NCI-H1930 (cell line): ENCODE measurements around the gene CRYGN.

Experiments
- DNase-seq, 2 experiments: peaks; one replicate each; lab custom pipeline; 2025; lab: John Stamatoyannopoulos, UW

The CRYGN gene

GRCh38 chr7:151459726-151460473 is 20.0 kb upstream of the CRYGN start:
- DNase-seq = no peak

GRCh38 chr7:151457534-151457933 is 17.6 kb upstream of the CRYGN start:
- DNase-seq = no peak

GRCh38 chr7:151456782-151457181 is 16.8 kb upstream of the CRYGN start:
- DNase-seq = no peak

GRCh38 chr7:151456276-151456675 is 16.3 kb upstream of the CRYGN start:
- no peak for DNase-seq

- DNase-seq = no peak
Measured at GRCh38 chr7:151455690-151456089, 15.7 kb upstream of the CRYGN start.

DNA sequence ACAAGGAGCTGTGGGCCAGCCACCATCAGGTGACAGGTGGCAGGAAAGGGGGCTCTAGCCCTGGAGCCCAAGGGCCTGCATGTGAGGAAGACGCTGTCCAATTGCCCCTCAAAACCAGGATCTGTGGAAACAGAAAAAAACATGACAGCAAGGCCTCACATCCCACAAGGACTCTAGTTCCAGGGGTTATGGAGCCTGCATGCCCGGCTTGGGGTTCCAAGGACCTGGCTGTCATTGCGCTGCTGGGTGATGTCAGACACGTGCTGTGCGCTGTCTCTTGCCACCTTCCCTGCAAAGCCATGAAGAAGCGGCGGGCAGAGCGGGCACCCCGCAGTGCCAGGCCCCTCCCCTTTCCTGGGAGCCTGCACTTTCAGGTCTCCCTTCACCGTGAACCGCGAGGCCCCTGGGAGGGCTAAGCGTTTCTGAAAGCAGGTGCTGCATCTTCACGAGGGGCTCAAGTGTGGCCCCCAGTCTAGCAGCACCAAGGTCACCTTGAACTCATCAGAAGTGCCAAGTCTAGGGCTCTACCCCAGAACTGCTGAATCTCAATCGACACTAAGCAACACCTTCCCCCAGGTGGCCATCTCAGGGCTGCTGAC is 15.1 kb upstream of the CRYGN start:
- DNase-seq = no peak

- no peak for DNase-seq
Measured at GRCh38 chr7:151454305-151454704, 14.4 kb upstream of the CRYGN start.

GRCh38 chr7:151453326-151453791 is 13.4 kb upstream of the CRYGN start:
- DNase-seq = no peak

GRCh38 chr7:151452680-151453325 is 12.9 kb upstream of the CRYGN start:
- no peak for DNase-seq

GRCh38 chr7:151451626-151452571 is 12.0 kb upstream of the CRYGN start:
- DNase-seq = no peak

- DNase-seq = no peak
Measured at GRCh38 chr7:151451156-151451555, 11.2 kb upstream of the CRYGN start.

DNA sequence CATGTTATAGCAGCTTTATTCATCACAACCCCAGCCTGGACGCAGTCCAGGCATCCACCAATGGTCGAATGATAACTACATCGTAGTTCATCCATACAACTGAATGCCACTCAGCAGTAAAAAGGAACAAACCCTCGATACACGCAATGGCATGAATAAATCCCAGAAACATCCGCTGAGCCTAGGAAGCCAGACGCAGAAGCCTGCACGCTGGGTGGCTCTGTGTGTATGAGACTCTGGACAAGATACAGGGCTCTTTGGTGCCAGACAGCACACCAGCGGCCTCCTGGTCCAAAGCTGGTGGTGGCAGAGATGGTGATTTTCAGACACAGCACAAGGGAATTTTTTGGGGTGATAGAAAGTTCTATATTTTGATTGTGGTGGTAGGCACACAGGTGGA is 10.0 kb upstream of the CRYGN start:
- no peak for DNase-seq

DNA sequence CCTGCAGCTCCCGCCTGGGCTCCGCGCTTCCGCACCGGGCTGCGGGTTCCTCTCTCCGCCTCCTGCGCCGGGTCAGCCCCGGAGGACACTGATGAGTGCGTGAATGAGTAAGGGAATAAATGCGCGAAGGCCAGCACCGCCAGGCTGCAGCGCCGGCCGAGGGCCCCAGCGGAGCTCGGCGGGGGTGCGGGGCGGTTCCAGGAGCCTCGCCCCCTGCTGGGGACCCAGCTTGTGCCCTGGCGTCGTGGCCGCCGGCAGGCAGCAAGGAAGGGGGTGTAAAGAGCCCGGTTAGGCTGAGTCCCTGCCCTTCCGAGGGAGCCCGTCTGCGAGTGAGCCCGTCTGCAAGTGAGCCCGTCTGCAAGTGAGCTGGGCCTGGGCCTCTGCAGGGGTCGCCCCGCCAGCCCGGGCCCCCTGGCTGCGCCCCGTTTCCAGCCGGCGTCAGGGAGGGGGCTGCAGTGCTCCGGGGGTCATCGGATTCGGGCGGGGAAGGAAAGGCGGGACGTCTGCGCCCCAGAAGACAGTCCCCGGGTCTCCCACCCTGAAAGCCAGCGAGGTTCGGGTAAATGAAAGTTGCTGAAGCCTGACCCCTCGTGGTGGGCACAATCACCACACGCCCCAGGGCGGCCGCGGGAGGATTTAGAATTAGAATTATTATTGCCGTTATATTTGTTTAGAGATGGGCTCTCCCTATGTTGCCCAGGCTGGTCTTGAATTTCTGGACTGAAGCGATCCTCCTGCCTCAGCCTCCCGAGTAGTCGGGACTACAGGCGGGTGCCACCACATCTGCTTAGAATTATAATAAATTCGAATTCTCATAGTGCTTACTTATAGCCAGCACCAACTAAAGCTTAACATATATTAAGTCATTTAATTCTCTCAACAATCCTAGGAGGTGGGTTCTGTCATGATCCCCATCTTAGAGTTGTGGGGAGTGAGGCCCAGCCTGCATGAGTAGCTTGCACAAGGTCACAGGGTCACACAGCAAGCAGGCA is 8.6 kb upstream of the CRYGN start:
- peak in 1 of 2 experiments; percentile 34 for DNase-seq

DNA sequence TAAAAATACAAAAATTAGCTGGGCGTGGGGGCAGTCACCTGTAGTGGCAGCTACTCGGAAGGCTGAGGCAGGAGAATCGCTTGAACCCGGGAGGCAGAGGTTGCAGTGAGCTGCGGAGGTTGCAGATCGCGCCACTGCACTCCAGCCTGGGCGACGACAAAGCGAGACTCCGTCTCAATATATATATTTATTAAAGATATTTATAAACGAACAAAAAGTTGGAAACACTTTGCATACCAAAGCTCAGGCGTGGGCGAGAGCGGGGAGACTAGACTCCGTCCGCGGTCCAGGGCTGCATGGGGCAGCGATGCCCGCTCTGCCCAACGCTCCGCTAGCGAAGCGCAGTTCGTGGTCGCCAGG is 7.9 kb upstream of the CRYGN start:
- no peak for DNase-seq

GRCh38 chr7:151447312-151447711 is 7.4 kb upstream of the CRYGN start:
- no peak for DNase-seq

DNA sequence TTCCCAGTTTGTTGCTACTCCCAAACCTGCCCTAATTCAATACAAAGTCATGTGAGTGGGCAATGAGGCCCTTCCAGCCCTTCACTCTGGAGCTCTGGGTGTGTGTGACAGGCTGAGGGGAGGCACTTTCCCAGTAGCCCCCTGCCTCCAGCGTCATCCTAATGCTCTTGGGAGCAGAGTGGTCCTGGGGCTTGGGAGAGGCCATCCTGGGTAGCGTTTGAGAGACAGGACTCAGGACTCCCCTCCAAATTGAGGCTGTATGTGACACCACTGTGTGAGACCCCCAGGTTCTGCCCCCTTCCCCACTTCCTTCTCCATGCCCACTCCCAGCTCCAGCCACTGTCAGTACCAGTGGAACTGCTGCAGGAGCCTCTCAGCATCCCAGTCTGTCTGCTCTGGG is 6.5 kb upstream of the CRYGN start:
- DNase-seq = no peak

GRCh38 chr7:151444632-151445031 is 4.7 kb upstream of the CRYGN start:
- DNase-seq = no peak

DNA sequence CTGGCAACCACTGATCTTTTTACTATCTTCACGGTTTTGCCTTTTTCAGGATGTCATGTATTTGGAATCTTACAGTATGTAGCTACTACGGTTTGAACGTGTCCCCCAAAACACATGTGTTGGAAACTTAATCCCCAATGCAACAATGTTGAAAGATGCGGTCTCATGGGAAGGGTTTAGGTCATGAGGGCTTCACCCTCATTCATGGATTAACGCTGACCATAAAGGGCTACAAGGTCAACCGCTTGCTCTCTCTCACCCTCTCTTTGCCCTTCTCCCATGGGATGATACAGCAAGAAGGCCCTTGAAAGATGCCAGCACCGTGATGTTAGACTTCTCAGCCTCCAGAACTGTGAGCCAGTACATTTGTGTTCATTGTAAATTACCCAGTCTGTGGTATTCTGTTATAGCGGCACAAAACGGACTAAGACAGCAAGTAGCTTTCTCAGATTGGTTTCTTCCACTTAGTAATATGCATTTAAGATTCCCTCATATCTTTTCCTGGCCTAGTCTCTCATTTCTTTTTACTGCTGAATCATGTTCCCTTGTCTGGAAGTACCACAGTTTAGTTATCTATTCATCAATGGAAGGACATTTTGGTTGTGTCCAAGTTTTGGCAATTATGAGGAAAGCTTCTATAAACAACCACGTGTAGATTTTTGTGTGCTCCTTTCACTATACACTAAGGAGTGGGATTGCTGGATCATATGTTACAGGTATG is 3.0 kb upstream of the CRYGN start:
- DNase-seq = no peak

GRCh38 chr7:151440799-151441445 is 981 bp upstream of the CRYGN start:
- DNase-seq = no peak
